A673 (cell line): ENCODE data around the gene RABGAP1L. TPM values are rescaled to one million over a fixed set of nuclear protein-coding genes. Genes with fewer than 3 reads are reported as not detected.

Experiments
- BruUV-seq: library from RNA; stranded (reverse); fragments of 400-500 nt; replicated peaks from 2 replicates; lab custom pipeline; 2021; lab: Mats Ljungman, UMichigan
- CTCF ChIA-PET: fragments of 300-600 bp; sonication (Branson Sonifier 250); formaldehyde crosslinking; loops from one replicate; lab custom pipeline; 2022; ENCODE audit warnings: antibody characterized with exemption; lab: Charles Lee
- POLR2A ChIA-PET: fragments of 300-600 bp; sonication (Branson Sonifier 250); formaldehyde crosslinking; loops from one replicate; lab custom pipeline; 2022; ENCODE audit warnings: antibody characterized with exemption; ENCODE audit not compliant: low non-redundant PET; lab: Charles Lee
- DNase-seq: peaks from one replicate; pipeline ENCODE4 v3.0.0-alpha.2; 2015; ENCODE audit warnings: low spot score
- H3K27ac ChIP-seq: fragments of 200-600 bp; sonication (generic); 2 replicates; pipeline ENCODE4 v1.5.1; 2016; ENCODE audit warnings: mixed run types, low read depth, mild to moderate bottlenecking, mixed read lengths, antibody characterized with exemption, low read length; ENCODE audit not compliant: poor library complexity, severe bottlenecking
- H3K27me3 ChIP-seq: fragments of 200-600 bp; sonication (generic); replicated peaks from 2 replicates; pipeline ENCODE4 v1.6.1; 2017; ENCODE audit warnings: mixed run types, low read depth, mild to moderate bottlenecking, mixed read lengths, antibody characterized with exemption, low read length; ENCODE audit not compliant: insufficient read depth, poor library complexity
- H3K36me3 ChIP-seq: fragments of 200-600 bp; sonication (generic); 2 replicates; pipeline ENCODE4 v1.6.1; 2016; ENCODE audit warnings: mixed run types, mild to moderate bottlenecking, mixed read lengths, antibody characterized with exemption, low read length; ENCODE audit not compliant: insufficient read depth, poor library complexity, severe bottlenecking
- H3K4me1 ChIP-seq: fragments of 200-600 bp; sonication (generic); 2 replicates; pipeline ENCODE4 v1.6.1; 2017; ENCODE audit warnings: mixed run types, mild to moderate bottlenecking, mixed read lengths, antibody characterized with exemption, low read length; ENCODE audit not compliant: insufficient read depth, poor library complexity, severe bottlenecking
- H3K4me3 ChIP-seq: fragments of 200-600 bp; sonication (generic); 2 replicates; pipeline ENCODE4 v1.5.1; 2016; ENCODE audit warnings: low read depth, mixed run types, mild to moderate bottlenecking, mixed read lengths, low read length; ENCODE audit not compliant: poor library complexity, severe bottlenecking
- H3K9me3 ChIP-seq: fragments of 200-600 bp; sonication (generic); 2 replicates; pipeline ENCODE4 v1.6.1; 2016; ENCODE audit warnings: mixed run types, low read depth, mild to moderate bottlenecking, mixed read lengths, antibody characterized with exemption, low read length; ENCODE audit not compliant: poor library complexity, severe bottlenecking
- CTCF ChIP-seq: fragments of 300-800, 200-600 bp; sonication (generic); conservative IDR thresholded peaks from 2 replicates; pipeline ENCODE4 v1.5.1; 2017; ENCODE audit warnings: low read depth, mild to moderate bottlenecking, antibody characterized with exemption, low read length, moderate library complexity, mixed read lengths
- EZH2 ChIP-seq: fragments of 200-600 bp; sonication (generic); IDR thresholded peaks from 2 replicates; pipeline ENCODE4 v1.6.1; 2017; ENCODE audit warnings: borderline replicate concordance, low read depth, mild to moderate bottlenecking, mixed read lengths, antibody characterized with exemption, low read length; ENCODE audit not compliant: poor library complexity, severe bottlenecking
- intact Hi-C: fragments of 100-400 bp; cut with micrococcal nuclease; formaldehyde crosslinking; loops from one replicate; pipeline ENCODE4 v1.10.0; 2022; ENCODE audit not compliant: unreplicated experiment
- total RNA-seq: library from RNA; stranded (reverse); gene quantifications from 2 replicates; pipeline ENCODE4 v1.2.3, GENCODE V29; 2021

Gene RABGAP1L
- total RNA-seq, 1 experiment from 2014 or later, result 19.3 TPM

- TF ChIP-seq CTCF, result no peak
- TF ChIP-seq EZH2, result no peak
- Histone ChIP-seq H3K4me3 (no peak overlapping the region), H3K4me1 (no peaks in the 10 kb centered on the region), H3K36me3 (no peaks in the 10 kb centered on the region), H3K9me3 (no peaks in the 10 kb centered on the region), H3K27ac (no peak overlapping the region), H3K27me3 (no peaks in the 10 kb centered on the region)
- BruUV-seq, result no TSS peak
- CTCF ChIA-PET, result interaction anchor here (0.6 kb wide), 2 partner anchors 515 to 1723 kb away, joined by 3 to 8 read pairs; no protein-coding TSS in a partner anchor
- intact Hi-C loops, result no loop called here
- POLR2A ChIA-PET, result no interaction called here
- DNase-seq, result no peak
Measured at GRCh38 chr1:174114106-174114505, 45.2 kb upstream of the RABGAP1L start.

GRCh38 chr1:174114788-174115448 lies 44.4 kb upstream of the RABGAP1L start:
- no TSS peak for BruUV-seq
- TF ChIP-seq CTCF (peak; percentile 68), EZH2 (no peak)
- H3K27me3 ChIP-seq, result no peaks in the 10 kb centered on the region
- H3K4me3 ChIP-seq, result no peak overlapping the region
- intact Hi-C loops, result no loop called here
- ChIA-PET POLR2A (no interaction called here), CTCF (interaction anchor here (0.6 to 1.0 kb wide), 3 partner anchors 147 to 1724 kb away, joined by 3 to 8 read pairs (median 3); no protein-coding TSS in a partner anchor)
- no peaks in the 10 kb centered on the region for H3K36me3 ChIP-seq
- no peaks in the 10 kb centered on the region for H3K4me1 ChIP-seq
- peak; percentile 64 for DNase-seq
- H3K9me3 ChIP-seq, result no peaks in the 10 kb centered on the region
- no peak overlapping the region for H3K27ac ChIP-seq

GRCh38 chr1:174116042-174116441 lies 43.3 kb upstream of the RABGAP1L start:
- H3K27me3 ChIP-seq, result no peaks in the 10 kb centered on the region
- ChIA-PET CTCF (no interaction called here), POLR2A (no interaction called here)
- no peak overlapping the region for H3K4me3 ChIP-seq
- no peaks in the 10 kb centered on the region for H3K4me1 ChIP-seq
- H3K9me3 ChIP-seq, result no peaks in the 10 kb centered on the region
- no peak overlapping the region for H3K27ac ChIP-seq
- no peaks in the 10 kb centered on the region for H3K36me3 ChIP-seq
- DNase-seq, result no peak
- TF ChIP-seq EZH2 (no peak), CTCF (no peak)
- BruUV-seq, result no TSS peak
- intact Hi-C loops, result no loop called here
